Measurements from ENCODE around the gene PCDHGA9.
A peak's percentile ranks its signal among the peaks of the same experiment; 100 is the strongest.
"Not testable (repeated sequence)": the region's sequence is repeated elsewhere in the genome, so short reads cannot be mapped to it uniquely, and the experiment has no call there.

Gene PCDHGA9

DNA sequence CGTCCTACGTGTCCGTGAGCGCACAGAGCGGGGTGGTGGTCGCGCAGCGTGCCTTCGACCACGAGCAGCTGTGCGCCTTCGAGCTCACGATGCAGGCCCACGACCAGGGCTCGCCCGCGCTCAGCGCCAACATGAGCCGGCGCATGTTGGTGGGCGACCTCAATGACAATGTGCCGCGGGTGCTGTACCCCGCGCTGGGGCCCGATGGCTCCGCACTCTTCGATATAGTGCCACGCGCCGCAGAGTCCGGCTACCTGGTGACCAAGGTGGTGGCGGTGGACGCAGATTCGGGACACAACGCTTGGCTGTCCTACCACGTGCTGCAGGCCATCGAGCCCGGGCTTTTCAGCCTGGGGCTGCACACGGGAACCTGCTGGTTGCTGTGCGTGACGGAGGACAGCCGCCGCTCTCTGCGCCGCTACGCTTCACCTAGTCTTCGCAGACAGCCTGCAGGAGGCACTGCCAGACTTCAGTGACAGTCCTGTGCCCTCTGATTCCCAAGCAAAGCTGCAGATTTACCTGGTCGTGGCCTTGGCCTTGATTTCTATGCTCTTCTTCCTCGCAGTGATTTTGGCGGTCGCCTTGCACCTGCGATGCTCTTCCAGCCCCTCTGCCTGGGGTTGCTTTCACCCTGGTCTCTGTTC, 25.3 kb downstream of the PCDHGA9 start:
- TF ChIP-seq, protein P1, sequence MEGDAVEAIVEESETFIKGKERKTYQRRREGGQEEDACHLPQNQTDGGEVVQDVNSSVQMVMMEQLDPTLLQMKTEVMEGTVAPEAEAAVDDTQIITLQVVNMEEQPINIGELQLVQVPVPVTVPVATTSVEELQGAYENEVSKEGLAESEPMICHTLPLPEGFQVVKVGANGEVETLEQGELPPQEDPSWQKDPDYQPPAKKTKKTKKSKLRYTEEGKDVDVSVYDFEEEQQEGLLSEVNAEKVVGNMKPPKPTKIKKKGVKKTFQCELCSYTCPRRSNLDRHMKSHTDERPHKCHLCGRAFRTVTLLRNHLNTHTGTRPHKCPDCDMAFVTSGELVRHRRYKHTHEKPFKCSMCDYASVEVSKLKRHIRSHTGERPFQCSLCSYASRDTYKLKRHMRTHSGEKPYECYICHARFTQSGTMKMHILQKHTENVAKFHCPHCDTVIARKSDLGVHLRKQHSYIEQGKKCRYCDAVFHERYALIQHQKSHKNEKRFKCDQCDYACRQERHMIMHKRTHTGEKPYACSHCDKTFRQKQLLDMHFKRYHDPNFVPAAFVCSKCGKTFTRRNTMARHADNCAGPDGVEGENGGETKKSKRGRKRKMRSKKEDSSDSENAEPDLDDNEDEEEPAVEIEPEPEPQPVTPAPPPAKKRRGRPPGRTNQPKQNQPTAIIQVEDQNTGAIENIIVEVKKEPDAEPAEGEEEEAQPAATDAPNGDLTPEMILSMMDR (IDR thresholded peaks at IDR 0.05; ENCODE audit: borderline replicate concordance, control extremely low read depth, extremely low read depth, insufficient read depth, missing control alignments), result no peak
- DNase-seq (ENCODE audit: low spot score), result no peak
- in situ Hi-C loops (cut with MboI; ENCODE audit: low sequenced_read_pairs, unreplicated experiment), result no loop called here

DNA sequence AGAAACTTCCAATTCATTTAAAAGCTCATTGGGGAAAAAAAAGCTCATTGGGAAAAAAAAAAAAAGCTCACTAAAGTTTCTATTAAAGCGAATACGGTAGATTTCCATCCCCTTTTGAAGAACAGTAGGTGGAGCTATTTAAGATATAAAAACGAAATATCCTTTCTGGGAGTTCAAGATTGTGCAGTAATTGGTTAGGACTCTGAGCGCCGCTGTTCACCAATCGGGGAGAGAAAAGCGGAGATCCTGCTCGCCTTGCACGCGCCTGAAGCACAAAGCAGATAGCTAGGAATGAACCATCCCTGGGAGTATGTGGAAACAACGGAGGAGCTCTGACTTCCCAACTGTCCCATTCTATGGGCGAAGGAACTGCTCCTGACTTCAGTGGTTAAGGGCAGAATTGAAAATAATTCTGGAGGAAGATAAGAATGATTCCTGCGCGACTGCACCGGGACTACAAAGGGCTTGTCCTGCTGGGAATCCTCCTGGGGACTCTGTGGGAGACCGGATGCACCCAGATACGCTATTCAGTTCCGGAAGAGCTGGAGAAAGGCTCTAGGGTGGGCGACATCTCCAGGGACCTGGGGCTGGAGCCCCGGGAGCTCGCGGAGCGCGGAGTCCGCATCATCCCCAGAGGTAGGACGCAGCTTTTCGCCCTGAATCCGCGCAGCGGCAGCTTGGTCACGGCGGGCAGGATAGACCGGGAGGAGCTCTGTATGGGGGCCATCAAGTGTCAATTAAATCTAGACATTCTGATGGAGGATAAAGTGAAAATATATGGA, 27.9 kb downstream of the PCDHGA9 start, which contains the start of gene PCDHGA12:
TSS of gene PCDHGA12 (plus strand) at position 176 of the 782 bp plus-strand sequence. CDS start at position 429, 253 bp downstream.
- peak; percentile 78 for DNase-seq (ENCODE audit: low spot score)
- in situ Hi-C loops (cut with MboI; ENCODE audit: low sequenced_read_pairs, unreplicated experiment), result no loop called here
- TF ChIP-seq, protein P1 (IDR thresholded peaks at IDR 0.05; ENCODE audit: borderline replicate concordance, control extremely low read depth, extremely low read depth, insufficient read depth, missing control alignments), result peak; percentile 66

DNA sequence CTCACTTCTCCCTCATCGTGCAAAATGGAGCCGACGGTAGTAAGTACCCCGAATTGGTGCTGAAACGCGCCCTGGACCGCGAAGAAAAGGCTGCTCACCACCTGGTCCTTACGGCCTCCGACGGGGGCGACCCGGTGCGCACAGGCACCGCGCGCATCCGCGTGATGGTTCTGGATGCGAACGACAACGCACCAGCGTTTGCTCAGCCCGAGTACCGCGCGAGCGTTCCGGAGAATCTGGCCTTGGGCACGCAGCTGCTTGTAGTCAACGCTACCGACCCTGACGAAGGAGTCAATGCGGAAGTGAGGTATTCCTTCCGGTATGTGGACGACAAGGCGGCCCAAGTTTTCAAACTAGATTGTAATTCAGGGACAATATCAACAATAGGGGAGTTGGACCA, 28.7 kb downstream of the PCDHGA9 start:
- TF ChIP-seq, protein P1 (IDR thresholded peaks at IDR 0.05; ENCODE audit: borderline replicate concordance, control extremely low read depth, extremely low read depth, insufficient read depth, missing control alignments), result no peak
- DNase-seq (ENCODE audit: low spot score), result peak; percentile 50
- in situ Hi-C loops (cut with MboI; ENCODE audit: low sequenced_read_pairs, unreplicated experiment), result no loop called here

DNA sequence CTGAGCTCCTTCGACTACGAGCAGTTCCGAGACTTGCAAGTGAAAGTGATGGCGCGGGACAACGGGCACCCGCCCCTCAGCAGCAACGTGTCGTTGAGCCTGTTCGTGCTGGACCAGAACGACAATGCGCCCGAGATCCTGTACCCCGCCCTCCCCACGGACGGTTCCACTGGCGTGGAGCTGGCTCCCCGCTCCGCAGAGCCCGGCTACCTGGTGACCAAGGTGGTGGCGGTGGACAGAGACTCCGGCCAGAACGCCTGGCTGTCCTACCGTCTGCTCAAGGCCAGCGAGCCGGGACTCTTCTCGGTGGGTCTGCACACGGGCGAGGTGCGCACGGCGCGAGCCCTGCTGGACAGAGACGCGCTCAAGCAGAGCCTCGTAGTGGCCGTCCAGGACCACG, 29.7 kb downstream of the PCDHGA9 start:
- in situ Hi-C loops (cut with MboI; ENCODE audit: low sequenced_read_pairs, unreplicated experiment), result not testable (repeated sequence)

DNA sequence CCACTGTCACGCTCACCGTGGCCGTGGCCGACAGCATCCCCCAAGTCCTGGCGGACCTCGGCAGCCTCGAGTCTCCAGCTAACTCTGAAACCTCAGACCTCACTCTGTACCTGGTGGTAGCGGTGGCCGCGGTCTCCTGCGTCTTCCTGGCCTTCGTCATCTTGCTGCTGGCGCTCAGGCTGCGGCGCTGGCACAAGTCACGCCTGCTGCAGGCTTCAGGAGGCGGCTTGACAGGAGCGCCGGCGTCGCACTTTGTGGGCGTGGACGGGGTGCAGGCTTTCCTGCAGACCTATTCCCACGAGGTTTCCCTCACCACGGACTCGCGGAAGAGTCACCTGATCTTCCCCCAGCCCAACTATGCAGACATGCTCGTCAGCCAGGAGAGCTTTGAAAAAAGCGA, 30.1 kb downstream of the PCDHGA9 start:
- DNase-seq (ENCODE audit: low spot score); in situ Hi-C loops (cut with MboI; ENCODE audit: low sequenced_read_pairs, unreplicated experiment): not testable (repeated sequence)

More for the DNA sequence above, 29.7 kb downstream of the PCDHGA9 start:
- DNase-seq (ENCODE audit: low spot score), result not testable (repeated sequence)

DNA sequence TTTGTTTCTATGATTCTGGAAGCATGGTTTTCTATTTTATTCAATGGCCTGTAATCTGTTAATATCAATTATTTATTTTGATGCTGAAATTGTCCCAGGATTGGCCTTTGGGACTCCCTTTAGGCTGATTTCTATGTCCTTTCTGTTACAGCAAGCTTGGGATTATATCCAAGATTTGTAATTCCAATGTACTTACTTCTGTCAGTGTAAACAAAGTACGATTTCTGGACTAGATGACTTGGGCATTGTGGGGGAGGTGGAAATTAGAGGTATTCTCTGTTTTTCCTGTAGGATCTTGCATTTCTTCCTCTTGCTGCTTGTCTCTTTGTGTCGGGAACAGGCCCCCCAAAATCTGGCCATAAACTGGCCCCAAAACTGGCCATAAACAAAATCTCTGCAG, 31.4 kb downstream of the PCDHGA9 start:
- no peak for DNase-seq (ENCODE audit: low spot score)
- TF ChIP-seq, protein P1 (IDR thresholded peaks at IDR 0.05; ENCODE audit: borderline replicate concordance, control extremely low read depth, extremely low read depth, insufficient read depth, missing control alignments), result no peak
- in situ Hi-C loops (cut with MboI; ENCODE audit: low sequenced_read_pairs, unreplicated experiment), result no loop called here

DNA sequence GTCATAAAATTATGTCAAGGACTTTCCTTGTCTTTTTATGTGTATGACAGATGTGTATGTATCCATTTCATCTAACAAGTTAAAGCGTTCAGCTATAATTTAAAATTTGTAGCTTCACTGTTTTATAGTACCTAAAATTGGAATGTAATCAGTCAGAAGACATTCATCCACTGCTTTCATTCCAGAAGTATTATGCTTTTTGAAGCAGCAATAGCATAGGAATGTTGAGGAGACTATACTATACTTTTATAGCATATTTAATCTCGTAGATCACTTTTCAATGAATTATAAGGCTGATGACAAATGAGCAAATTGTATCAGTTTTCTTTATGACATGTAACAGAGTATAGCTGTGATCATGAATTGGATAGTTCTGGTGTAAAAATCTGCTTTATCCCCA, 34.6 kb downstream of the PCDHGA9 start:
- in situ Hi-C loops (cut with MboI; ENCODE audit: low sequenced_read_pairs, unreplicated experiment), result no loop called here
- TF ChIP-seq, protein P1 (IDR thresholded peaks at IDR 0.05; ENCODE audit: borderline replicate concordance, control extremely low read depth, extremely low read depth, insufficient read depth, missing control alignments), result no peak
- DNase-seq (ENCODE audit: low spot score), result no peak
